H1 (cell line): ENCODE measurements around the gene SEMA3G. TPM values are rescaled to one million over a fixed set of nuclear protein-coding genes. Genes with fewer than 3 reads are reported as not detected.

Experiments used
- CTCF ChIA-PET: fragments of 300-600 bp; sonication (Branson Sonifier 250); formaldehyde crosslinking; loops from one replicate; lab custom pipeline; 2021; ENCODE audit not compliant: partially characterized antibody; lab: Charles Lee
- POLR2A ChIA-PET: fragments of 300-600 bp; sonication (Branson Sonifier 250); formaldehyde crosslinking; loops from one replicate; lab custom pipeline; 2021; ENCODE audit warnings: inconsistent platforms; ENCODE audit not compliant: partially characterized antibody; lab: Charles Lee
- DNase-seq, 2 experiments: peaks; one replicate each; pipeline versions ENCODE4 v3.0.0 to v3.0.0-alpha.2; 2010 to 2022; ENCODE audit warnings: low spot score in 2 of 2, low read depth in 1 of 2, mixed read lengths in 1 of 2
- FAIRE-seq: peaks from 2 replicates; lab custom pipeline; 2011; peaks lifted over from hg19 to GRCh38; lab: Jason Lieb, UNC
- H2AFZ ChIP-seq: 2 replicates; pipeline ENCODE4 v1.8.1; 2012; ENCODE audit warnings: low read length, inconsistent platforms
- H2AK5ac ChIP-seq: 2 replicates; pipeline ENCODE4 v1.6.1; 2013; ENCODE audit warnings: low read depth, low read length
- H2BK120ac ChIP-seq: replicated peaks from 2 replicates; pipeline ENCODE3; 2013; ENCODE audit warnings: low read depth, low read length, inconsistent platforms
- H2BK12ac ChIP-seq: 2 replicates; pipeline ENCODE4 v1.6.1; 2013; ENCODE audit warnings: low read depth, low read length
- H2BK15ac ChIP-seq: 2 replicates; pipeline ENCODE4 v1.6.1; 2013; ENCODE audit warnings: low read length
- H2BK20ac ChIP-seq: 2 replicates; pipeline ENCODE4 v1.6.1; 2013; ENCODE audit warnings: low read length
- H2BK5ac ChIP-seq: 2 replicates; pipeline ENCODE4 v1.6.1; 2013; ENCODE audit warnings: low read depth, low read length
- H3K14ac ChIP-seq: 2 replicates; pipeline ENCODE4 v1.6.1; 2013; ENCODE audit warnings: inconsistent platforms; ENCODE audit not compliant: insufficient read length
- H3K18ac ChIP-seq: 2 replicates; pipeline ENCODE4 v1.6.1; 2013; ENCODE audit warnings: low read length; ENCODE audit errors: extremely low read depth
- H3K23ac ChIP-seq: 2 replicates; pipeline ENCODE4 v1.6.1; 2013; ENCODE audit warnings: inconsistent platforms; ENCODE audit not compliant: insufficient read length
- H3K23me2 ChIP-seq: 2 replicates; pipeline ENCODE4 v1.6.1; 2013; ENCODE audit warnings: low read depth, low read length
- H3K27ac ChIP-seq: 2 replicates; pipeline ENCODE4 v1.6.1; 2011; ENCODE audit warnings: low read depth, low read length, inconsistent platforms
- H3K27me3 ChIP-seq, 4 experiments: replicated peaks in 1 of 4; 1 replicate in 1 of 4; 2 replicates in 3 of 4; pipeline versions ENCODE4 v1.6.1 to v1.8.1; 2011 to 2013; ENCODE audit warnings: low read length in 3 of 4, mild to moderate bottlenecking in 3 of 4, inconsistent platforms in 2 of 4, mixed read lengths in 2 of 4, moderate library complexity in 1 of 4; ENCODE audit not compliant: control insufficient read depth in 3 of 4, insufficient read depth in 3 of 4; ENCODE audit errors: extremely low read depth in 1 of 4
- H3K36me3 ChIP-seq, 4 experiments: 2 replicates each; pipeline versions ENCODE4 v1.6.1 to v1.8.1; 2011 to 2013; ENCODE audit warnings: mild to moderate bottlenecking in 4 of 4, low read length in 3 of 4, moderate library complexity in 2 of 4, control low read depth in 1 of 4, inconsistent platforms in 1 of 4; ENCODE audit not compliant: insufficient read depth in 4 of 4, control insufficient read depth in 2 of 4
- H3K4ac ChIP-seq: replicated peaks from 2 replicates; pipeline ENCODE3; 2013; ENCODE audit warnings: low read length, low read depth, mixed read lengths, inconsistent platforms; ENCODE audit not compliant: insufficient read length
- H3K4me1 ChIP-seq, 4 experiments: replicated peaks in 1 of 4; 1 replicate in 1 of 4; 2 replicates in 3 of 4; pipeline versions ENCODE4 v1.6.1 to v1.8.1; 2011 to 2013; ENCODE audit warnings: low read length in 3 of 4, inconsistent platforms in 2 of 4, mixed read lengths in 1 of 4; ENCODE audit not compliant: insufficient read depth in 4 of 4, control insufficient read depth in 3 of 4
- H3K4me2 ChIP-seq, 2 experiments: 2 replicates each; pipeline versions ENCODE4 v1.6.1 to v1.8.1; 2011 to 2013; ENCODE audit warnings: low read depth in 2 of 2, low read length in 2 of 2, control low read depth in 1 of 2, inconsistent platforms in 1 of 2, mild to moderate bottlenecking in 1 of 2; ENCODE audit not compliant: insufficient read depth in 1 of 2
- H3K4me3 ChIP-seq, 4 experiments: fragments of 200-600, 300-600 bp in 1 of 4; sonication (generic), shearing (Covaris generic), sonication (Bioruptor Twin) in 1 of 4; 2 replicates each; pipeline versions ENCODE4 v1.5.1 to v1.8.1; 2011 to 2016; ENCODE audit warnings: low read length in 4 of 4, low read depth in 3 of 4, control low read depth in 2 of 4, inconsistent platforms in 2 of 4, mild to moderate bottlenecking in 2 of 4, mixed read lengths in 1 of 4, moderate library complexity in 1 of 4; ENCODE audit not compliant: insufficient read depth in 2 of 4; ENCODE audit errors: extremely low read depth in 1 of 4
- H3K56ac ChIP-seq: replicated peaks from 2 replicates; pipeline ENCODE3; 2013; ENCODE audit warnings: low read depth, mild to moderate bottlenecking, mixed read lengths, low read length, inconsistent platforms; ENCODE audit not compliant: insufficient read length
- H3K79me1 ChIP-seq: 2 replicates; pipeline ENCODE4 v1.6.1; 2013; ENCODE audit warnings: low read depth, low read length, control low read depth
- H3K79me2 ChIP-seq, 2 experiments: 2 replicates each; pipeline versions ENCODE4 v1.6.1 to v1.8.1; 2012 to 2013; ENCODE audit warnings: low read length in 2 of 2, mild to moderate bottlenecking in 2 of 2, inconsistent platforms in 1 of 2; ENCODE audit not compliant: insufficient read depth in 2 of 2, control insufficient read depth in 1 of 2
- H3K9ac ChIP-seq, 4 experiments: replicated peaks in 1 of 4; 1 replicate in 1 of 4; 2 replicates in 3 of 4; pipeline versions ENCODE4 v1.6.1 to v1.8.1; 2011 to 2013; ENCODE audit warnings: low read depth in 3 of 4, low read length in 3 of 4, control low read depth in 2 of 4, mild to moderate bottlenecking in 2 of 4, moderate library complexity in 2 of 4, inconsistent platforms in 1 of 4; ENCODE audit errors: extremely low read depth in 1 of 4
- H3K9me3 ChIP-seq, 2 experiments: 2 replicates each; pipeline versions ENCODE4 v1.6.1 to v1.8.1; 2012 to 2013; ENCODE audit warnings: mild to moderate bottlenecking in 2 of 2, moderate library complexity in 2 of 2, control low read depth in 1 of 2, inconsistent platforms in 1 of 2, low read depth in 1 of 2, low read length in 1 of 2, mixed read lengths in 1 of 2; ENCODE audit not compliant: insufficient read depth in 2 of 2
- H4K20me1 ChIP-seq, 2 experiments: replicated peaks in 1 of 2; 2 replicates each; pipeline versions ENCODE3 to v1.8.1; 2011 to 2013; ENCODE audit warnings: inconsistent platforms in 2 of 2, low read length in 2 of 2, mild to moderate bottlenecking in 1 of 2; ENCODE audit not compliant: insufficient read depth in 2 of 2, control insufficient read depth in 1 of 2
- H4K5ac ChIP-seq: 2 replicates; pipeline ENCODE4 v1.6.1; 2013; ENCODE audit warnings: low read length, low read depth, mixed read lengths, inconsistent platforms; ENCODE audit not compliant: insufficient read length
- H4K8ac ChIP-seq: 2 replicates; pipeline ENCODE4 v1.8.0; 2013; ENCODE audit warnings: mild to moderate bottlenecking, moderate library complexity, low read length, inconsistent platforms; ENCODE audit not compliant: insufficient read depth; ENCODE audit errors: extremely low read depth
- H4K91ac ChIP-seq: replicated peaks from 2 replicates; pipeline ENCODE3; 2013; ENCODE audit warnings: low read length, mixed read lengths, inconsistent platforms; ENCODE audit not compliant: insufficient read length
- CBX5 ChIP-seq: fragments of 300-800, 300-1000 bp; sonication (generic); IDR thresholded peaks from 2 replicates; pipeline ENCODE4 v1.7.1; 2016; ENCODE audit warnings: antibody characterized with exemption, low read length, low read depth
- EGR1 ChIP-seq: IDR thresholded peaks from 2 replicates; pipeline ENCODE4 v1.6.1; 2011; ENCODE audit warnings: low read depth, low read length, borderline replicate concordance
- EZH2 ChIP-seq: fragments of 200-600 bp; sonication (generic); IDR thresholded peaks from 2 replicates; pipeline ENCODE4 v1.7.1; 2012; ENCODE audit warnings: low read depth, mild to moderate bottlenecking, moderate library complexity, low read length, inconsistent platforms; ENCODE audit not compliant: severe bottlenecking
- GTF2F1 ChIP-seq: IDR thresholded peaks from 2 replicates; pipeline ENCODE4 v1.6.1; 2012; ENCODE audit warnings: low read depth, low read length, improper control_type of control experiment, borderline replicate concordance
- JUND ChIP-seq: IDR thresholded peaks from 2 replicates; pipeline ENCODE4 v1.6.1; 2011; ENCODE audit warnings: mild to moderate bottlenecking, improper control_type of control experiment, low read length
- POLR2A ChIP-seq, 2 experiments: IDR thresholded peaks; 1 replicate in 1 of 2; 2 replicates in 1 of 2; pipeline ENCODE4 v1.6.1; 2011; ENCODE audit warnings: low read depth in 2 of 2, low read length in 2 of 2, mild to moderate bottlenecking in 2 of 2; ENCODE audit errors: control extremely low read depth in 1 of 2
- SIX5 ChIP-seq: IDR thresholded peaks from 2 replicates; pipeline ENCODE4 v1.6.1; 2011; ENCODE audit warnings: mild to moderate bottlenecking, low read depth, low read length
- SP1 ChIP-seq: IDR thresholded peaks from 2 replicates; pipeline ENCODE4 v1.6.1; 2011; ENCODE audit warnings: low read depth, low read length
- TCF12 ChIP-seq: IDR thresholded peaks from 2 replicates; pipeline ENCODE4 v1.6.1; 2011; ENCODE audit warnings: low read depth, mild to moderate bottlenecking, low read length
- YY1 ChIP-seq: IDR thresholded peaks from 2 replicates; pipeline ENCODE4 v1.6.1; 2011; ENCODE audit warnings: low read depth, mild to moderate bottlenecking, low read length
- WGBS, 2 experiments: shearing (Covaris generic) in 1 of 2; methylation state at CpG; one replicate each; pipeline versions ENCODE4 v1.1.6 to v1.1.7; 2013 to 2015; ENCODE audit warnings: low lambda C conversion rate in 2 of 2, mixed read lengths in 2 of 2, inconsistent platforms in 1 of 2, low coverage in 1 of 2, missing lambda C conversion rate in 1 of 2; ENCODE audit not compliant: insufficient replicate concordance in 2 of 2, insufficient coverage in 1 of 2, insufficient read length in 1 of 2; ENCODE audit errors: extremely low coverage in 1 of 2, missing lambda C conversion rate in 1 of 2; 5-methylcytosine and 5-hydroxymethylcytosine counted together
- polyA plus RNA-seq, 7 experiments: library from polyadenylated mRNA; depleted of rRNA in 3 of 7; stranded (reverse) in 5 of 7; unstranded in 2 of 7; fragments of >200 nt in 5 of 7; fragments of 200-250 nt in 2 of 7; gene quantifications; 1 replicate in 5 of 7; 2 replicates in 1 of 7; 4 replicates in 1 of 7; pipeline versions ENCODE4 v1.2.1 to v1.2.3, GENCODE V29; 2011 to 2013; ENCODE audit warnings: missing spikeins in 2 of 7, mixed read lengths in 2 of 7
- total RNA-seq: library from RNA; stranded (reverse); fragmentation: NEBNext Ultra II Directional; extraction: Animal tissue kit (Norgen Biotek cat#: 25700); gene quantifications from 2 replicates; pipeline ENCODE4 v1.2.1, GENCODE V29; 2021
- TF ChIP-seq, protein P1 (sequence below): IDR thresholded peaks from 2 replicates; pipeline ENCODE4 v1.6.1; 2012; ENCODE audit warnings: low read length, inconsistent platforms

Gene SEMA3G
- total and polyA plus RNA-seq, 2 of the 8 experiments (the other 6 are each of a cell fraction or from before 2014, with no cell fraction given): 0.95 to 1.5 TPM

DNA sequence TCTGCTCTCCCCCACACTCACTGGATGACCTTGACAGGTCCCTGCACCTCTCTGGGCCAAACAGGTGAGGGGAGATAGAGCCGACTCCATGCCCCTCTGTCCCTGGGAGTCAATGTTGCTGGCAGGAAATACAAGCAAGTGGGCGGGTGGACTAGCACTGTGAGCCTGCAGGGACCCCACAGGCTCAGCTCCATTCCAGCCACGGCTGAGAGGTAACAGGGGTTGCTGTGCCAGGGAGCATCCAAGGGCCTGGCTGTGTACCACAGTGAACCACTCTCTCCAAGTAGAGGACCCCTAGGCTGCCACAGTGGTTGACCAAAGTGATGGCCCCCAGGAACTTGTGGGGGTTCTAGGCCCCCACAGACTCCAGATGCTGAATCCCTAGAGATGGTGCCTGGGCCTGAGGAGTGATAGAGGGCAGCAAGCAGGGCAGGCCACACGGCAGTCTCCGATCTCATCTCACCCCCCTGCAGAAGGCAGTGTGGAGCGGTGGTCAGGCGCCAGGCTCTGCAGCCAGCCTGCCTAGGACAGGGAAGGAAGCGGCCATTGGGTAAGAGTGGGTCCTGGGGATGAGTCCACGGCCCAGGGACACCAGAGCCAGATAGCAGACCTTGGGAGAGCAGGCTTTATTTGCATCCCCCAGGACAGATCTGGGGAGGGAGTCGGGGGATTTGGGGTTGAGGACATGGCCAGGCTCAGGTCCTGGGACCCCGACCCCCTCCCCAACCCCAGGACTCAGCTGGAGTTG is 5.8 kb upstream of the SEMA3G start:
- Histone ChIP-seq H4K20me1 (no peaks in the 10 kb centered on the region), H3K23ac (no peak overlapping the region), H2BK120ac (peak overlapping the region; percentile 13), H4K8ac (peak overlapping the region; percentile 31), H2AK5ac (0 out of 2 replicates have a peak overlapping the region, but pooled peaks have one; percentile 3), H4K91ac (peak overlapping the region; percentile 65), H3K4me3 (no peak overlapping the region), H3K79me1 (no peaks in the 10 kb centered on the region), H3K27me3 (0 out of 7 replicates have a peak, but pooled peaks cover 0 to 2% (median 0%) of the 10 kb centered on the region in 4 experiments), H2BK15ac (peak overlapping the region; percentile 77; the same call in 1 of the 2 replicates), H2BK12ac (peak overlapping the region; percentile 82), H3K4me1 (peaks cover 0 to 24% (median 9%) of the 10 kb centered on the region in 4 experiments; a peak in 5 of 7 replicates), H3K14ac (no peak overlapping the region), H3K9me3 (no peaks in the 10 kb centered on the region), H2AFZ (no peak overlapping the region), H4K5ac (no peak overlapping the region), H3K27ac (peak overlapping the region; percentile 11; the same call in 1 of the 2 replicates), H2BK20ac (peak overlapping the region; percentile 48; the same call in 1 of the 2 replicates), H3K23me2 (no peaks in the 10 kb centered on the region; the same call in 1 of the 2 replicates), H3K9ac (no peak overlapping the region), H3K79me2 (no peaks in the 10 kb centered on the region), H3K18ac (no peak overlapping the region), H3K4ac (peak overlapping the region; percentile 6), H3K4me2 (no peak overlapping the region), H3K36me3 (no peaks in the 10 kb centered on the region), H2BK5ac (peak overlapping the region; percentile 41), H3K56ac (no peak overlapping the region)
- ChIA-PET CTCF (interaction anchor here (0.7 to 12.8 kb wide), 5 partner anchors 19 to 199 kb away, joined by 3 to 109 read pairs (median 4); no protein-coding TSS in a partner anchor), POLR2A (interaction anchor here (0.6 to 12.3 kb wide), 9 partner anchors 9 to 458 kb away, joined by 3 to 112 read pairs (median 4); partner anchors contain the start of gene UQCC5)
- FAIRE-seq: no peak
- DNase-seq: peak in 1 of 2 experiments; percentile 43
- 93% methylated on average over 9 of the region's 11 CpGs; no CpG with 5 or more reads in 1 of the 2 experiments for WGBS, 2 experiments
- TF ChIP-seq JUND (no peak), GTF2F1 (no peak), YY1 (no peak), CBX5 (no peak), SP1 (no peak), EGR1 (no peak), POLR2A (IDR thresholded peaks at IDR 0.05; ENCODE audit: control extremely low read depth in 1 of 2, low read depth in 2 of 2, low read length in 2 of 2) (no peak), EZH2 (no peak), TCF12 (no peak), SIX5 (no peak)
- TF ChIP-seq, protein P1, sequence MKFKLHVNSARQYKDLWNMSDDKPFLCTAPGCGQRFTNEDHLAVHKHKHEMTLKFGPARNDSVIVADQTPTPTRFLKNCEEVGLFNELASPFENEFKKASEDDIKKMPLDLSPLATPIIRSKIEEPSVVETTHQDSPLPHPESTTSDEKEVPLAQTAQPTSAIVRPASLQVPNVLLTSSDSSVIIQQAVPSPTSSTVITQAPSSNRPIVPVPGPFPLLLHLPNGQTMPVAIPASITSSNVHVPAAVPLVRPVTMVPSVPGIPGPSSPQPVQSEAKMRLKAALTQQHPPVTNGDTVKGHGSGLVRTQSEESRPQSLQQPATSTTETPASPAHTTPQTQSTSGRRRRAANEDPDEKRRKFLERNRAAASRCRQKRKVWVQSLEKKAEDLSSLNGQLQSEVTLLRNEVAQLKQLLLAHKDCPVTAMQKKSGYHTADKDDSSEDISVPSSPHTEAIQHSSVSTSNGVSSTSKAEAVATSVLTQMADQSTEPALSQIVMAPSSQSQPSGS: no peak
